Activated effector memory CD4-positive, alpha-beta T cell treated with Interleukin-2 at 50 U/mL for 16 hours (primary cell): ENCODE results near the gene TGIF1.
"Not testable (repeated sequence)": the region's sequence is repeated elsewhere in the genome, so short reads cannot be mapped to it uniquely, and the experiment has no call there.

Experiments used
- DNase-seq: peaks from one replicate; pipeline ENCODE4 v3.0.0-alpha.2; 2020

Gene TGIF1

GRCh38 chr18:3450012-3450798, at the start of gene TGIF1:
TGIF1 (plus strand) TSS chr18:3450172; CDS start chr18:3450490, 318 bp downstream.
- DNase-seq = peak; percentile 71

DNA sequence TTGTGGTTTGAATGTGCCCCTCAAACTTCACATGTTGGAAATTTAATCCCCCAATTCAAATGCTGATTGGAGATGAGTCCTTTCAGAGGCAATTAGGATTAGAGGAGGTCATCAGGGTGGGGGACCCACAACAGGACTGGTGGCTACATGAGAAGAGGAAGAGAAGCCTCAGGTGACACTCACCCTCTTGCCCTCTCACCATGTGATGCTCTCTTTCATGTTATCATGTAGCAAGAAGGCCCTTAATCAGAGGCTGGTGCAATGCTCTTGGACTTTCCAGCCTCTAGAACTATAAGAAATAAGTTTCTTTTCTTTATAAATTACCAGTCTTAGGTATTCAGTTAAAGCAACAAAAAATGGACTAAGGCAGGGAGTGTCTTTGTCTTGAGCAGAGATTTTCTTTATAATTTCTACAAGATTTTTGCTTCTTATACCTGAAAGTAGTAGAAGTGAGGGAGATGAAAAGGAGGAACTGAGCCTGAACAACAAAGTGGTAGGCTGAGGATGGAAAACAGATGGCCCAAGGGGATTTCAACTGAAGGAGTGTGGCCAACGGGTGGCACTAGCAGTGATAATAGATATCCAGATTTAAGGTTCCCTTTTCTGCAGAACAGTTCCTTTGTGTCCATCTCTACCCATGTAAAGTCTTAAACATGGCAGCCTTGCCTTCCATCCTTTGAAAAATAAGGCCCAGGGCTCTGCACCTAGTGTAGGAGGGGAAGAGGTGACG, 49.2 kb upstream of the TGIF1 start:
- no peak for DNase-seq

GRCh38 chr18:3401669-3402620, 48.0 kb upstream of the TGIF1 start:
- DNase-seq = no peak

GRCh38 chr18:3402982-3403451, 47.0 kb upstream of the TGIF1 start:
- DNase-seq = no peak

DNA sequence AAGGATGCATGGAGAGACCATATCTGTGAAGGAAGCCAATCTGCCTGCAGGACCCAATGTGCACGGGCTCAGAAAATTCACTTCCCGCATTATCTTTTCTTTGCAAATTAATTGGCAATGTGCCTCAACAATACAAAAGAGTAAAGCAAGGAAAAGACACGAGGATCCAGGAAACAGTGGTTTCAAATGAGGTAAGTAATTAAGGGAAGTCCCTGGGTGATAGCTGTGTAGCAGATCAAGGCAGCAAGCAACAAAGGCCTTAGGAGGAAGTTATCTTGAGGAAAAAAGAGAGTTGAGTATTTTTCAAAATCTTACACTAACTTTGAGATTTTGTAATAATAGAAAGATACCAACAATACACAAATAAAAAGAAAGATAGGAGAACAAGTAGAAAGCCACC, 44.3 kb upstream of the TGIF1 start:
- no peak for DNase-seq

GRCh38 chr18:3408107-3408506, 41.9 kb upstream of the TGIF1 start:
- DNase-seq = no peak

DNA sequence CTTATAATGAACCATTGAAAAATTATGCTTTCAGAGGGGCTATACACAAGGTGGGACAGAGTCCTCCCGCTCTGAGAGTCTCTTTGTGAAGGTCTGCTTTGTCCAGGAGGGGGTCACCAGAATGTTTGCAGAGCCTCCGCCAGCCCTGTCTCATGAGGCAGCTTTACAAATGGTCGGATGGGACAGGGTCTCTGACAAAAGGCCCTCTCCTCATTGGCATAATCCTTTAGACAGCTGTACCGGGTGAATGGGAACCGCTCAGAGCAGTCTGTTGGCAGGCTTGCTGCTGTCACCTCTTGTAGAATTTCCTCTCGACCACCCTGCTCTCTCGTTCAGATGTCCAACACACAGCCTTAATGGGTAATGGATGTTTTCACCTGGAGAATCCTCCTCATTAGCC, 40.2 kb upstream of the TGIF1 start:
- DNase-seq = no peak

GRCh38 chr18:3410273-3410672, 39.7 kb upstream of the TGIF1 start:
- no peak for DNase-seq

- DNase-seq = not testable (repeated sequence)
Measured at GRCh38 chr18:3410876-3411275, 39.1 kb upstream of the TGIF1 start.

GRCh38 chr18:3411327-3411726, 38.6 kb upstream of the TGIF1 start:
- DNase-seq = no peak

GRCh38 chr18:3411854-3412268, 38.1 kb upstream of the TGIF1 start:
- DNase-seq = peak; percentile 12

- not testable (repeated sequence) for DNase-seq
Measured at GRCh38 chr18:3412528-3412927, 37.4 kb upstream of the TGIF1 start.

- DNase-seq = no peak
Measured at GRCh38 chr18:3415110-3415509, 34.9 kb upstream of the TGIF1 start.

- no peak for DNase-seq
Measured at GRCh38 chr18:3418083-3418482, 31.9 kb upstream of the TGIF1 start.

- DNase-seq = no peak
Measured at GRCh38 chr18:3420919-3421279, 29.1 kb upstream of the TGIF1 start.

- no peak for DNase-seq
Measured at GRCh38 chr18:3422905-3423304, 27.1 kb upstream of the TGIF1 start.

GRCh38 chr18:3424280-3424890, 25.6 kb upstream of the TGIF1 start:
- no peak for DNase-seq

DNA sequence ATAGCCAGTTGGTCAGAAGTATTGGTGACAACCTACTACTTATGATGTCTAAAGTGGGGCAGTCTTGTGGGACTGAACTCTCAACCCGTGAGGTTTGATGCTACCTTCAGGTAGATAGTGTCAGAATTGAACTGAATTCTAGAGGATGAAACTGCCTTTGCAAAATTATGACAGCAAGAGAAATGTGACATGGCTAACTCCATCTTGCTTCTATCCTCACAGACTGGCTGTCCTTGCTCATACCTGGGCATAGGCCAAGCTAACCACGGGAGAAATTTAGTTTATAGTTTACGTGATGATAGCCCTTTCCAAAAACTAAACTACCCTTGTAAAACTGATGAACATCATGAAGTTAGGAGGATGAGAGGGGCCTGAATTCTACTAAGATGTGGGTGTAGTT, 24.9 kb upstream of the TGIF1 start:
- DNase-seq = no peak

DNA sequence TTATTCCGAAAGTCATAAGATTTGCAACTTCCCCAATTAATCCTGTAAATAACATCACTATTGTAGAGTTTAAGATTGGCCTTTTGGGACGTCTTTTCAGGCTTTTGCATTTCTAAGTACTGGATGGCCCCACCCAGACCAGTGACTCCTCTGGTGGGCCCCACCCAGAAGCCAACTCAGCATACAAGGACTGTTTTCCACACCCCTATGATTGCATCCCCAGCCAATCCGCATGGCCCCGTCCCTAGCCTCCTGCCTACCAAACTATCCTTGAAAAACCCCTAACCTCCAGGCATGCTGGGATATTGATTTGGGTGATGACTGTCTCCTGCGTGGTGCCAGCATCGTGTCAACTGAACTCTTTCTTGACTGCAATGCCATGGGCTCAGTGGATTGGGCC, 24.5 kb upstream of the TGIF1 start:
- no peak for DNase-seq

- no peak for DNase-seq
Measured at GRCh38 chr18:3426074-3426473, 23.9 kb upstream of the TGIF1 start.

GRCh38 chr18:3427944-3428343, 22.0 kb upstream of the TGIF1 start:
- no peak for DNase-seq

DNA sequence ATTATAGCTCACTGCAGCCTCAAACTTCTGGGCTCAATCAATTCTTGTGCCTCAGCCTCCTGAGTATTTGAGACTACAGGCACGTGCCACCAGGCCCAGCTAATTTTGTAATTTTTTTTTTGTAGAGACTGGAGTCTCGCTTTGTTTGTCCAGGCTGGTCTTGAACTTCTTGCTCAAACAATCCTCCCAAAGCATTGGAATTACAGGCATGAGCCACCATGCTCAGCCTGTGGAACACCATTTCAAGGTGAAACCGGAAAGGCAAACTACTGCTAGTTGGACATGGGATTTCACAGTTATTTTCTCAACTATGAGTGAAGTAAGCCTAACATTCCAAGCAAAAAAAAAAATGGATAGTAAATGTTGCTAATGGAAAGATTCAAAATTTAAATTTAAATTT, 20.9 kb upstream of the TGIF1 start:
- no peak for DNase-seq

- DNase-seq = no peak
Measured at GRCh38 chr18:3434685-3435084, 15.3 kb upstream of the TGIF1 start.
